Mammary epithelial cell (primary cell): ENCODE data around the gene SRSF12.

Experiments used
- CTCF ChIP-seq, 2 donors: IDR thresholded peaks in 1 of 2; conservative IDR thresholded peaks in 1 of 2; 2 replicates each; pipeline ENCODE4 v1.5.1; 2011 to 2012; ENCODE audit warnings: inconsistent platforms in 2 of 2, low read length in 2 of 2, mild to moderate bottlenecking in 2 of 2, control low read depth in 1 of 2, low read depth in 1 of 2; ENCODE audit not compliant: insufficient read depth in 1 of 2; ENCODE audit errors: extremely low read depth in 1 of 2
- EZH2 ChIP-seq: IDR thresholded peaks from 2 replicates; pipeline ENCODE4 v1.6.1; 2012; ENCODE audit warnings: low read length, inconsistent platforms, borderline replicate concordance

- TF ChIP-seq CTCF (conservative IDR thresholded peaks at IDR 0.05 in 1 of 2, IDR thresholded peaks at IDR 0.05 in 1 of 2; ENCODE audit: extremely low read depth in 1 of 2, insufficient read depth in 1 of 2, low read depth in 1 of 2, low read length in 2 of 2) (no peak), EZH2 (no peak)
These were observed 32.9 kb downstream of the SRSF12 start for GRCh38 chr6:89084954-89085353.
